Endothelial cell of umbilical vein (primary cell): ENCODE results near the gene SLC24A3. TPM values are rescaled to one million over a fixed set of nuclear protein-coding genes. Genes with fewer than 3 reads are reported as not detected.

Experiments used
- BruUV-seq: library from RNA; stranded (reverse); fragments of 400-500 nt; replicated peaks from 2 replicates; lab custom pipeline; 2021; lab: Mats Ljungman, UMichigan
- CTCF ChIA-PET: fragments of 300-600, 350-600 bp; sonication (Branson Sonifier 250); formaldehyde crosslinking; loops from one replicate; lab custom pipeline; 2021; ENCODE audit warnings: antibody characterized with exemption, inconsistent platforms; lab: Charles Lee
- POLR2A ChIA-PET: fragments of 300-600, 350-600 bp; sonication (Branson Sonifier 250); formaldehyde crosslinking; loops from one replicate; lab custom pipeline; 2021; ENCODE audit warnings: antibody characterized with exemption, inconsistent platforms; lab: Charles Lee
- DNase-seq: peaks from one replicate; pipeline ENCODE4 v3.0.0-alpha.2; 2011; ENCODE audit warnings: low read depth, low spot score
- FAIRE-seq: peaks from 2 replicates; lab custom pipeline; 2011; peaks lifted over from hg19 to GRCh38; lab: Jason Lieb, UNC
- H2AFZ ChIP-seq: 2 replicates; pipeline ENCODE4 v1.6.0; 2012; ENCODE audit warnings: low read depth, low read length, control low read depth, inconsistent platforms
- H3K27ac ChIP-seq: 2 replicates; pipeline ENCODE4 v1.5.1; 2011; ENCODE audit warnings: low read depth, mild to moderate bottlenecking, control low read depth, low read length, moderate library complexity; ENCODE audit not compliant: insufficient read depth
- H3K27me3 ChIP-seq, 2 experiments: 2 replicates each; pipeline versions ENCODE4 v1.6.0 to v1.6.1; 2011; ENCODE audit warnings: low read length in 2 of 2, mixed read lengths in 1 of 2; ENCODE audit not compliant: control insufficient read depth in 2 of 2, insufficient read depth in 2 of 2
- H3K36me3 ChIP-seq, 2 experiments: 2 replicates in 1 of 2; 3 replicates in 1 of 2; pipeline ENCODE4 v1.5.1; 2011; ENCODE audit warnings: low read length in 2 of 2, mild to moderate bottlenecking in 1 of 2, moderate library complexity in 1 of 2; ENCODE audit not compliant: control insufficient read depth in 2 of 2, insufficient read depth in 2 of 2; ENCODE audit errors: extremely low read depth in 1 of 2
- H3K4me1 ChIP-seq: 3 replicates; pipeline ENCODE4 v1.5.1; 2011; ENCODE audit warnings: mild to moderate bottlenecking, low read length; ENCODE audit not compliant: control insufficient read depth, insufficient read depth; ENCODE audit errors: extremely low read depth
- H3K4me2 ChIP-seq: 2 replicates; pipeline ENCODE4 v1.6.1; 2011; ENCODE audit warnings: low read length, control low read depth, mixed read lengths; ENCODE audit not compliant: insufficient read depth
- H3K4me3 ChIP-seq, 3 experiments: fragments of 200-600 bp in 1 of 3; sonication (generic), shearing (Covaris generic) in 1 of 3; replicated peaks in 1 of 3; 2 replicates each; pipeline ENCODE4 v1.5.1; 2011 to 2016; ENCODE audit warnings: control low read depth in 3 of 3, low read length in 3 of 3, mild to moderate bottlenecking in 2 of 3, inconsistent platforms in 1 of 3, low read depth in 1 of 3, moderate library complexity in 1 of 3; ENCODE audit not compliant: insufficient read depth in 1 of 3
- H3K79me2 ChIP-seq: 2 replicates; pipeline ENCODE4 v1.6.0; 2012; ENCODE audit warnings: low read length, inconsistent platforms; ENCODE audit not compliant: control insufficient read depth, insufficient read depth
- H3K9ac ChIP-seq: replicated peaks from 2 replicates; pipeline ENCODE3; 2011; ENCODE audit warnings: low read length, control low read depth; ENCODE audit not compliant: insufficient read depth; ENCODE audit errors: extremely low read depth
- H3K9me1 ChIP-seq: replicated peaks from 3 replicates; pipeline ENCODE4 v1.6.0; 2011; ENCODE audit warnings: mild to moderate bottlenecking, low read length; ENCODE audit not compliant: control insufficient read depth, insufficient read depth; ENCODE audit errors: extremely low read depth
- H3K9me3 ChIP-seq: replicated peaks from 2 replicates; pipeline ENCODE4 v1.5.1; 2012; ENCODE audit warnings: low read length, inconsistent platforms; ENCODE audit not compliant: control insufficient read depth, insufficient read depth
- H4K20me1 ChIP-seq: replicated peaks from 2 replicates; pipeline ENCODE3; 2011; ENCODE audit warnings: mild to moderate bottlenecking, low read length; ENCODE audit not compliant: control insufficient read depth, insufficient read depth; ENCODE audit errors: extremely low read depth
- EZH2 ChIP-seq: IDR thresholded peaks from 2 replicates; pipeline ENCODE4 v1.6.1; 2012; ENCODE audit warnings: borderline replicate concordance, low read depth, mild to moderate bottlenecking, moderate library complexity, low read length, inconsistent platforms; ENCODE audit not compliant: severe bottlenecking
- FOS ChIP-seq: IDR thresholded peaks from 2 replicates; pipeline ENCODE4 v1.6.1; 2011; ENCODE audit warnings: mild to moderate bottlenecking, low read length, moderate library complexity, borderline replicate concordance; ENCODE audit not compliant: insufficient read depth
- GATA2 ChIP-seq: IDR thresholded peaks from 2 replicates; pipeline ENCODE4 v1.7.0; 2011; ENCODE audit warnings: low read depth, mild to moderate bottlenecking, moderate library complexity, mixed read lengths, low read length; ENCODE audit not compliant: insufficient read length, insufficient read depth
- JUN ChIP-seq: IDR thresholded peaks from 2 replicates; pipeline ENCODE4 v1.6.1; 2011; ENCODE audit warnings: borderline replicate concordance, low read depth; ENCODE audit not compliant: insufficient read length, insufficient read depth
- MYC ChIP-seq: IDR thresholded peaks from one replicate; pipeline ENCODE4 v1.6.1; 2011; ENCODE audit warnings: mild to moderate bottlenecking, low read depth, low read length
- POLR2A ChIP-seq: IDR thresholded peaks from 2 replicates; pipeline ENCODE4 v1.6.1; 2012; ENCODE audit warnings: low read depth, mild to moderate bottlenecking, control low read depth, low read length
- POLR2AphosphoS5 ChIP-seq: IDR thresholded peaks from 2 replicates; pipeline ENCODE4 v1.6.1; 2012; ENCODE audit warnings: low read depth, mild to moderate bottlenecking, control low read depth, low read length, moderate library complexity; ENCODE audit not compliant: insufficient read depth
- dilution Hi-C: fragments of 300-500 bp; cut with MboI; formaldehyde crosslinking; loops from one replicate; pipeline ENCODE4 v1.15.0; 2019; ENCODE audit warnings: low sequenced_read_pairs; ENCODE audit not compliant: extremely low pct_ligation_motif_present
- intact Hi-C: fragments of 100-400 bp; cut with micrococcal nuclease; formaldehyde crosslinking; loops from one replicate; pipeline ENCODE4 v1.10.0; 2022
- polyA plus RNA-seq, 4 experiments: library from polyadenylated mRNA; depleted of rRNA in 3 of 4; stranded (reverse) in 3 of 4; unstranded in 1 of 4; fragments of >200 nt; gene quantifications; 2 replicates each; pipeline versions ENCODE4 v1.2.1 to v1.2.3, GENCODE V29; 2011 to 2012; ENCODE audit warnings: missing spikeins in 1 of 4
- total RNA-seq: library from RNA; stranded (reverse); gene quantifications from 2 replicates; pipeline ENCODE4 v1.2.3, GENCODE V29; 2021
- TF ChIP-seq, protein P1 (sequence below): IDR thresholded peaks from 2 replicates; pipeline ENCODE4 v1.6.1; 2011; ENCODE audit not compliant: insufficient read depth, insufficient read length
- TF ChIP-seq, protein P2 (sequence below), 2 donors: IDR thresholded peaks; 1 replicate in 1 of 2; 2 replicates in 1 of 2; pipeline ENCODE4 v1.5.1; 2011; ENCODE audit warnings: low read length in 2 of 2, mild to moderate bottlenecking in 2 of 2, moderate library complexity in 2 of 2, control low read depth in 1 of 2, inconsistent platforms in 1 of 2, low read depth in 1 of 2; ENCODE audit not compliant: insufficient read depth in 1 of 2; ENCODE audit errors: extremely low read depth in 1 of 2

The SLC24A3 gene
- total and polyA plus RNA-seq, 2 donors (not counting 3 experiments of a cell fraction or from before 2014, with no cell fraction given), result not detected

- ChIA-PET CTCF (no interaction called here), POLR2A (no interaction called here)
- TF ChIP-seq FOS (no peak), JUN (no peak), POLR2AphosphoS5 (no peak), POLR2A (no peak), GATA2 (no peak), MYC (no peak), EZH2 (no peak)
- TF ChIP-seq, protein P1, sequence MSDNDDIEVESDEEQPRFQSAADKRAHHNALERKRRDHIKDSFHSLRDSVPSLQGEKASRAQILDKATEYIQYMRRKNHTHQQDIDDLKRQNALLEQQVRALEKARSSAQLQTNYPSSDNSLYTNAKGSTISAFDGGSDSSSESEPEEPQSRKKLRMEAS, result no peak
- TF ChIP-seq, protein P2, sequence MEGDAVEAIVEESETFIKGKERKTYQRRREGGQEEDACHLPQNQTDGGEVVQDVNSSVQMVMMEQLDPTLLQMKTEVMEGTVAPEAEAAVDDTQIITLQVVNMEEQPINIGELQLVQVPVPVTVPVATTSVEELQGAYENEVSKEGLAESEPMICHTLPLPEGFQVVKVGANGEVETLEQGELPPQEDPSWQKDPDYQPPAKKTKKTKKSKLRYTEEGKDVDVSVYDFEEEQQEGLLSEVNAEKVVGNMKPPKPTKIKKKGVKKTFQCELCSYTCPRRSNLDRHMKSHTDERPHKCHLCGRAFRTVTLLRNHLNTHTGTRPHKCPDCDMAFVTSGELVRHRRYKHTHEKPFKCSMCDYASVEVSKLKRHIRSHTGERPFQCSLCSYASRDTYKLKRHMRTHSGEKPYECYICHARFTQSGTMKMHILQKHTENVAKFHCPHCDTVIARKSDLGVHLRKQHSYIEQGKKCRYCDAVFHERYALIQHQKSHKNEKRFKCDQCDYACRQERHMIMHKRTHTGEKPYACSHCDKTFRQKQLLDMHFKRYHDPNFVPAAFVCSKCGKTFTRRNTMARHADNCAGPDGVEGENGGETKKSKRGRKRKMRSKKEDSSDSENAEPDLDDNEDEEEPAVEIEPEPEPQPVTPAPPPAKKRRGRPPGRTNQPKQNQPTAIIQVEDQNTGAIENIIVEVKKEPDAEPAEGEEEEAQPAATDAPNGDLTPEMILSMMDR (IDR thresholded peaks at IDR 0.05; ENCODE audit: extremely low read depth in 1 of 2, insufficient read depth in 1 of 2, low read depth in 1 of 2, low read length in 2 of 2), result no peak
- H3K9me3 ChIP-seq, result no peaks in the 10 kb centered on the region
- FAIRE-seq (no peak), DNase-seq (no peak)
- intact Hi-C loops (loop anchor here (5.0 kb wide), 1 partner anchor 1433 kb away; no protein-coding TSS in a partner anchor), dilution Hi-C loops (no loop called here)
- H3K9me1 ChIP-seq, result no peaks in the 10 kb centered on the region
- H3K36me3 ChIP-seq, result no peaks in the 10 kb centered on the region
- H4K20me1 ChIP-seq, result no peaks in the 10 kb centered on the region
- no peak overlapping the region for H3K4me3 ChIP-seq
- H3K4me1 ChIP-seq, result no peaks in the 10 kb centered on the region
- BruUV-seq, result no TSS peak
- H3K4me2 ChIP-seq, result no peak overlapping the region
- H3K9ac ChIP-seq, result no peak overlapping the region
- H3K27ac ChIP-seq, result no peak overlapping the region
- no peak overlapping the region for H2AFZ ChIP-seq
- no peaks in the 10 kb centered on the region for H3K79me2 ChIP-seq
- no peaks in the 10 kb centered on the region for H3K27me3 ChIP-seq
These were observed 342.2 kb downstream of the SLC24A3 start for GRCh38 chr20:19554666-19555065.
